NCI-H460 (cell line): ENCODE measurements around the gene SNX33. TPM values are rescaled to one million over a fixed set of nuclear protein-coding genes. Genes with fewer than 3 reads are reported as not detected.
"Not testable (repeated sequence)": the region's sequence is repeated elsewhere in the genome, so short reads cannot be mapped to it uniquely, and the experiment has no call there.

Experiments used
- DNase-seq: peaks from one replicate; pipeline ENCODE4 v3.0.0-alpha.2; 2016; ENCODE audit warnings: low read depth; ENCODE audit errors: extremely low read depth
- total RNA-seq: library from RNA; depleted of rRNA; stranded (reverse); fragments of >200 nt; shearing (Covaris generic); gene quantifications from 2 replicates; pipeline ENCODE4 v1.2.3, GENCODE V29; 2014

SNX33 gene
- total RNA-seq, 1 experiment from 2014 or later, result 10.0 TPM

- not testable (repeated sequence) for DNase-seq
Observed at GRCh38 chr15:75678324-75678690, 30.6 kb downstream of the SNX33 start.

- DNase-seq, result no peak
Observed at GRCh38 chr15:75680007-75680789, 32.5 kb downstream of the SNX33 start.

GRCh38 chr15:75682181-75683135, 34.7 kb downstream of the SNX33 start:
- DNase-seq, result no peak

- peak; percentile 47 for DNase-seq
Observed at GRCh38 chr15:75683646-75684312, 36.1 kb downstream of the SNX33 start.

GRCh38 chr15:75684648-75685047, 36.9 kb downstream of the SNX33 start:
- no peak for DNase-seq

- no peak for DNase-seq
Observed at GRCh38 chr15:75685195-75685594, 37.5 kb downstream of the SNX33 start.

- DNase-seq, result peak; percentile 40
Observed at GRCh38 chr15:75686212-75686642, 38.5 kb downstream of the SNX33 start.

- no peak for DNase-seq
Observed at GRCh38 chr15:75687486-75688277, 40.0 kb downstream of the SNX33 start.

GRCh38 chr15:75688278-75688557, 40.5 kb downstream of the SNX33 start:
- DNase-seq, result no peak

GRCh38 chr15:75688831-75689230, 41.1 kb downstream of the SNX33 start:
- no peak for DNase-seq

GRCh38 chr15:75689429-75689828, 41.7 kb downstream of the SNX33 start:
- DNase-seq, result not testable (repeated sequence)

GRCh38 chr15:75692311-75692710, 44.6 kb downstream of the SNX33 start:
- DNase-seq, result not testable (repeated sequence)

GRCh38 chr15:75693028-75693427, 45.3 kb downstream of the SNX33 start:
- not testable (repeated sequence) for DNase-seq

GRCh38 chr15:75693501-75694240, 46.0 kb downstream of the SNX33 start:
- no peak for DNase-seq

GRCh38 chr15:75694241-75695182, 46.8 kb downstream of the SNX33 start:
- DNase-seq, result no peak

- DNase-seq, result no peak
Observed at GRCh38 chr15:75695220-75695619, 47.5 kb downstream of the SNX33 start.

GRCh38 chr15:75695634-75696310, 48.1 kb downstream of the SNX33 start:
- DNase-seq, result no peak

GRCh38 chr15:75696311-75696720, 48.6 kb downstream of the SNX33 start:
- DNase-seq, result no peak
